ENCODE data around the gene VASN. TPM values are rescaled to one million over a fixed set of nuclear protein-coding genes. Genes with fewer than 3 reads are reported as not detected.
A peak's percentile ranks its signal among the peaks of the same experiment; 100 is the strongest.
"Not testable (repeated sequence)": the region's sequence is repeated elsewhere in the genome, so short reads cannot be mapped to it uniquely, and the experiment has no call there.

The VASN gene
- total RNA-seq, 1 experiment from 2014 or later, result 7.1 TPM

GRCh38 chr16:4336701-4337539, 34.7 kb upstream of the VASN start:
- DNase-seq (ENCODE audit: low read depth), result no peak

DNA sequence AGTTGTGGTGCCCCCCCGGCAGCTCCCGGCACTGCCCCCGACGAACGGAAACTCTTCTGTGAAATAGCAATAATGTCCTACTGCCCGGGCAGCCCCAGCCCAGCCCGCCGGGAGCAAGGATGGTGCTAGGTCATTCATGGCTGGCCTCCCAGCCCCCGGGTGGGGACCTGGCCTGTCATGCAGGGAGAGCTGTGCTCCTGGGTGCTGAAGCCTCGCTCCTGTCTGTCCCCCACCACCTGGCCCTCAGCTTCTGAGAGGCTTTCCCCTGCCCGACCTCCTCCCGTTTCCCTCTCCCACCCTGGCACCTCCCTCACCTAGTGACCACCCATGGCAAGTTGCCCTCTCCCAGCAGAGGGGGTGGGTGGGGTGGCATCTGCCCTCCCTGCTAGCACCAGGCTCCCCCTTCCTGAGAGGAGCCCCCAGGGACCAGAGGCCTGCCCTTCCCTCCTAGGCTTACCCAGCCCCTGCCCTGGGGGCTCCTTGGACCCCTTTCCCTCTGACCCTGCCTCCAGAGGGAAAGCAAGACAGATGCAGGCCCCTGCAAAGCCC, 34.0 kb upstream of the VASN start:
- DNase-seq (ENCODE audit: low read depth), result no peak

DNA sequence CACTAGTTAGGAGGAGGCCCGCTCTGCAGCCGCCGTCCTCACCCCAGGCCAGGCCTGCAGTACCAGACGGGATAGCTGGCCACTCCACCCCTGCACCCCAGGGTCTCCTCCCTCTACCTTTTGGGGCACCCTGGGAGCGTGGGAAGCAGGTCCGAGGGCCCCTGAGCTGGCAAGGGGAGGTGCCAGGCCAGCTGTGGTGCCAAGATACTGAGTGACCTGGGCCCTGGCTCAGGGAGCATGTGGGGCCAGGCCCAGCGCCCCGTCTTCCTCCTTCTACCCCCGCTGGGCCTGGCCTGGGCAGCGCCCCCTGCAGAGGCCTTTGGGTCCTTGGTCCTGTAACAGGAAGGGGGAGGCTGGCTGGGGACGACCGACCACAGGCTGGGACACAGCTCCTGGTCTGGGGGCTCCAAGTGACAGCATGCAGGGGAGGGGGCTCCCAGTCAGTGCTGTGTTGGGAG, 33.5 kb upstream of the VASN start:
- no peak for DNase-seq (ENCODE audit: low read depth)

DNA sequence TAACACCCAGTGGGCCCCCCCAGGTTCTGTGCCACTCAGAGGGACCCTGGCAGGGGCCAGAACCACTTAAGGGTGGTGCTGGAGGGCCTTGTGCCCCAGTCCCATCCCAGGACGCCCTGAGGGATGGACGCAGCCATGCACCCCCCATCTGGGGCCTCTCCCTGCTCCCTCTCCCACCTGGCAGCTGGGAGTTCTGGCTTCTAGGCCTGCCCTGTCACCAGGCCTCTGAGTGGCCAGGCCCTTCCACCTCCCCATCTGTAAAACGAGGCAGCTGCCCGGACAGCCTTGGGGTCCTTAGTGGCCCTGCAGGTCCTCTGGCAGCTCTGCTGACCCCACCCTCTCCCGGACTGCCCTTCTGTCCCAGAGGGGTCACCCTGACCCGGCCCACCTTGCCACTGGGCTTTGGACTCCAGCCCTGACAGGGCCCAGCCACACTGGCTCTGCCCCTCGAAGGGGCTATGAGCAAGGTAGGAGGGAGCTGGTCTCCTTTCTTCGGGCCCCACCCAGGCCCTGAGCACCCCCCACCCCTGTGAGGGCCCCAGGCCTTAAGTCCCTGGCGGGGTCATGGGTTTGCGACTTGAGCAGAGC, 32.8 kb upstream of the VASN start:
- DNase-seq (ENCODE audit: low read depth), result no peak

DNA sequence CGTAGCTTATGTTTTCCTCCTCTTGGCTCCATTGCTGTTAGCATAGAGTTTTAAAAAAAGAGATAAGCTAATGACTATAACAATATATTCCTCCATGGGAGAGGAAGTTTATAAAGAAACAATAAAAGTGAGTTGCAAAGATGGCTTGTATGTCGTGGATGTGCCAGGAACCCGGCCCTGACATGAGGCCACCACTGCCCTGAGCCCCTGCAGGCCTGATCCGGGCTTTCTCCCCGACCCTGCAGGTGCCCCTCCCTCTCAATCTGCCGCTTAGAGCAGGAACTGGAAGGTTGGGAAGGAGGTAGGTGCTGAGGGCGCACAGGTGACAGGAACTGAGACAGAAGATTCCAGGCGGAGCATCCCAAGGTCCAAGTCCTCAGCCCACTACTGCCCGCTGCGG, 32.2 kb upstream of the VASN start:
- DNase-seq (ENCODE audit: low read depth), result no peak

DNA sequence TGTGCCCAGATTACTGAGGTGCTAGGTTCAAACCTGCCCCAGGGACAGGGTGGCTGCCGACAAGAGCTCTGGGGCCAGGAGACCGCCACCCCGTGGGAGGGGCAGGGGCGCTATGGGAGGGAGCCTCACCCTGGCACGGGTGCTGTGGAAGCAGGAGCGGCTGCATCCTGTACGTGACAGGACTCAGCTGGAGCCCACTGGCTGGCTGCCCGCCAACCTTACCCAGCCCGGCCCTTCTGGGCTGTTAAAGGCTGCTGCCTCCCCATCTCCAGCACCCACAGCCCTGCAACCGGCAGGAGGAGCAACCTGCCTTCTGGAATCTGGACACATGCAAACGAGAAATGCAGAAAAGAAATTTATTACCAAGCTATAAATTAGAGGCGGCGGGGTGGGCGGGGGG, 31.7 kb upstream of the VASN start:
- DNase-seq (ENCODE audit: low read depth), result no peak

DNA sequence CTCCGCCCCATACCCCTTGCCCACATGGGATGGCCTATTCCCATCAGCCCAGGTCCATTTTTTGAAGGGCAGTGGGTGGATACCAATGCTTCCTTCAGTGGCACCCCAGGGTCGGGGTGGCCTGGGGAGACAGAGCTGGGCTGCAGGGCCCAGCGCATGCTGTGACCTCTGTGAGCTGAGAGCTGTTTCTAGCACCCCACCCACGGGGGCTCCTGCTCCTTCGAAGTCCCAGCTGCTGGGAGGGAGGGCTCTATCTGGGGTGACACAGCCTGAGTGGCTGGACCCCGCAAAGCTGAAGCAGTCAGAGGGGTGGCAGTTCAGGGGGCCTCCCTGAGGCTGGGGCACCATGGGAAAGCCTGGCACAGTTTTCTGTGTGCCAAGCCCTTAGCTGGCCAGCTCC, 31.2 kb upstream of the VASN start:
- no peak for DNase-seq (ENCODE audit: low read depth)

DNA sequence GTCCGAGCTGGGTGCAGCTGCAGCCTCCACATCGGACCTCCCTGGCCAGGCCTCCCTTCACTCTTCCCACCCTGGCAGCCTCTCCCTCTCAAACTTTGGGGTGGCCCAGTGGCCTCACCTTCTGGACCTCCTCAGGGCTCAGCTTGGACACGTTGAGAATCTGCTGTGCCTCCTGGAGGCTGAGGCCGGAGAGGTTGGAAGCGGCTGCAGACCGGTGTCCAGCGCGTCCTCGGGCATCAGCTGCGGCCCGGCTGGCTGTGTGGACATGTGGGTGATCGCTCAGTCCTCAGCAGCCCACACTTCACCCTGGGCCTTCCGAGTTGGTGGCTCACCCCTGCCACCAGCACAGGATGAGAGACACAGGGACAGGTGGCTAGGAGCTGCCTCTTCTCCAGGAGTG, 30.4 kb upstream of the VASN start:
- no peak for DNase-seq (ENCODE audit: low read depth)

DNA sequence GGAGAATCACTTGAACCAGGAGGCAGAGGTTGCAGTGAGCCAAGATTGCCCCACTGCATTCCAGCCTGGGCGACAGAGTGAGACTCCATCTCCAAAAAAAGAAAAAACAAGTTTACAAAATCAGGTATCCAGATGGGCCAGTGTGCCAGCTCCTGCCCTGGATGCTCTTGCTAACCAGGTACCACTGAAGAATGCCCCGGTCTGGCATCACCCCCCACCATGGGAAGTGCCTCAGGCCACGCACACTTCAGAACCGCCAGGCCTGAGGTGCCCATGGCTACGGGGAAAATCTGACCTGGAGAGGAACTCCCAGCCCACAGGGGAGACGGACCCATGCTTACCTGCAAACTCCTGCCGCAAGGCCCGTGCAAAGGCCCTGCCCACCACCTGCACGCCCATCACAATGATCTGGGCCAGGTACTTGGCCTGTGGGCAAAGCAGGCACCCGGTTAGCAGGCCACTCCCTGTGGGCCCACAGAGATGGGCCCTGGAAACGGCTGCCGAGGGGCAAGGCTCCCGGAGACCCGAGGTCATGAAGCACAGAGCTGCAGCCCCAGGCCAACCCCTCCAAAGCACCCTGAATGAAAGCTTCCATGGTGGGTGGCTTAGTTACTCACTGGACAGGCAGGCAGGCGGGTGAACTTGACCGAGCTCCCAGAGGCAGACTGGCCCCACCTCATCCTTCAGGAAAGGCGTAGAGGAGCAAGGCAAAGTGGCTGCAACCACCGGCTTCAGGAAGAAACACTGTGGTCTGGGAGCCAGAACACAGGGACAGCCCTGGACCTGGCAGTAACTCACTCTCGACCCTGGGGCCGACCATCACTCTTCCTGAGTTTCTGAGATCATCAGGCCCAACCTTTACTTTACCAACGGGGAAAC, 28.5 kb upstream of the VASN start:
- no peak for DNase-seq (ENCODE audit: low read depth)

- not testable (repeated sequence) for DNase-seq (ENCODE audit: low read depth)
These were observed 27.2 kb upstream of the VASN start for GRCh38 chr16:4344300-4344982.

- no peak for DNase-seq (ENCODE audit: low read depth)
These were observed 26.4 kb upstream of the VASN start for GRCh38 chr16:4344983-4345835.

DNA sequence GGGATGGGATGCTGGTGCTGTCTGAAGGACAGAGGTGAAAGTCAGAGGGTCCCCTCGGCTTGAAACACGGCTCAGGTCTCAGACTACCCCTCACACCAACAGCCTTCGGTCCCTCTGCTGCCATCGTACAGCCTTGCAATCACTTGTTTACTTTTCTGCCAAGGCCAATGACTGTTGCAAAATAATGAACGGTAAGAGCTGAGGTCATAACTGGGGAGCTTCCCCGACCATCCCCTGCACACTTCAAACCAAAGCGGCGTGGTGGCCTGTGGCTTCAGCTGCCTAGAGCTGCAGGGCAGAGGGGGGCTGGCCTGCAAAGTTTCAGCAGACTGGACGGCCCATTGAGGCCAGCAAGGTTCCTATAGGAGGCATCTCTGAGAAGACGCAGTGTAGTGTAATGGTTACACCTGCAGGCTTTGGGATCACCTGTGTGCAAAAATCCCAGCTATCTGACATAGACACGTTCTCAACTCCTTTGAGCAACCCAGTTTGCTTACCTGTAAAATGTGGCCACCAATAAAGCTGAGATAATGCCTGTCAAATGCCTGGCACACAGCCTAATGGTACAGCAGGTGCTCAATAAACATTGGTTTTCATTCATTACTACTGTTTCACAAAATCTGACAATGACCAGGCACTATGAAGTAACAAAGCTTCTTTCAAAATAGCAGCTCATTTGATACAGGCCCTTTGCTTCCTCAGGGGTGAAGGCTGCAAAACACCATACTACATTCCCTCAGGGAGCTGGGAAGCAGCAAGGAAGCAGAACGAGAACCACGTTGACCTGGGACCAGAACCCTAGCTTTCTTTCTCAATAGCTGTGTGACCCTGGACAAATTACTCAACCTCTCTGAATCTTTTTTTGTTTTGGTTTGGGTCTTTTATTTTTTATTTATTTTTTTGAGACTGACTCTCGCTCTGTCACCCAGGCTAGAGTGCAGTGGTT, 25.5 kb upstream of the VASN start:
- DNase-seq (ENCODE audit: low read depth), result no peak

DNA sequence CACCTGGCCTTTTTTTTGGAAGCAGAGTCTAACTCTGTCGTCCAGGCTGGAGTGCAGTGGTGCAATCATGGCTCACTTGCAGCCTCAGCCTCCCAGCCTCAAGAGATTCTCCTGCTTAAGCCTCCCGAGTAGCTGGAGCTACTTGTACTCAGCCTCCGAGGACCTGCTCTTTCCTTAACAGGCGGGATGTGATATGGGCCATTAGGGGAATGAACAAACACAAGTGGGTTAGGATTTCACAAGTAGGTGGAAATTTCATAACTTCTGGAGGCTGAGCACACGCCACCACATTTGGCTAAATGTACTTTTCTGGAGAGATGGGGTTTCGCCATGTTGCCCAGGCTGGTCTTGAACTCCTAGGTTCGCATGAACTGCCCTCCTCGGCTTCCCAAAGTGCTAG, 24.6 kb upstream of the VASN start:
- peak; percentile 17 for DNase-seq (ENCODE audit: low read depth)

DNA sequence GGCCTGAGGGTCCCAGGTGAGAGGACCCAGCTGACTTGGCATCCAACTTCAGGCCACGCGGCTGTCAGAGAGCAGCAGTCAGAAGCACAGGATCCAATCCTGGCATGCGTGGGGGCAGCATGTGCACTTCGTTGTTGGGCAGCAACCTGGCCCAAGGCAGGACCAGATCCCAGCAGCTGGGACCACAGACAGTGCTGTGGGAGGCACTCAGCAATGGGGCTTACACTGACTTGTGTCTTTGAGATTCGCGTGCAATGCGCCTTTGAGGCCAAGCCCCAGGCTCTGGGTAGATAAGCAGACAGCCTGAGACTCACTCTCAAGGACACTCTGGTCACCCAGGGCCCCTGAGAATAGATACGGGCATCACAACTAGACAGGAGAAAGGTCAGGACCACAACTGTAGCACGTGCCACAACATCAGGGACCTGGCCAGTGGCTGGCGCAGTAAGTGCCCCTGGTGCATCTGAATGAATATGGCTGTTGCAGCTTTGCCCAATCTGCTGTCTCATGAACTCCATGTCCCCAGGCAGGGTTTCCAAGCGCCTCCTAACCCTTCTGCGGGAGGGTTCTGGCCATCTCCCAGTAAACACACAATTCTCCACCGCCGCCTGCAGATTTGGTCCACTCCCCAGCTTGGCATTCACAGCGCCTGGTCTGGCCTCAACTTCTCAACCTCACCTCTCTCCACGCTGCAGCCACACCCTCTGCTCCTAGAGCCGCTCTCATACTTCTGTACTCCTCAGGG, 23.7 kb upstream of the VASN start:
- no peak for DNase-seq (ENCODE audit: low read depth)

DNA sequence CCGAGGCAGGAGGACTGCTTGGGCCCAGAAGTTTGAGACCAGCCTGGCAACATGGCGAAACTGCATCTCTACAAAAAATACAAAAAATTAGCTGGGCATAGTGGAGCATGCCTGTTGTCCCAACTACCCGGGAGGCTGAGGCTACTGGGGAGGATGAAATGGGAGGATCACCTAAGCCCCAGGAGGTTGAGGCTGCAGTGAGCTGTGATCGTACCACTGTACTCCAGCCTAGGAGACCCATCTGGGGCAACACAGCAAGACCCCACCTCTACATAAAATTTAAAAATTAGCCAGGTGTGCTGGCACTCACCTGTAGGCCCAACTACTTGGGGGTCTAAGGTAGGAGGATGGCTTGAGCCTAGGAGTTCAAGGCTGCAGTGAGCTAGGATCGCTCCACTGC, 22.3 kb upstream of the VASN start:
- DNase-seq (ENCODE audit: low read depth), result no peak

DNA sequence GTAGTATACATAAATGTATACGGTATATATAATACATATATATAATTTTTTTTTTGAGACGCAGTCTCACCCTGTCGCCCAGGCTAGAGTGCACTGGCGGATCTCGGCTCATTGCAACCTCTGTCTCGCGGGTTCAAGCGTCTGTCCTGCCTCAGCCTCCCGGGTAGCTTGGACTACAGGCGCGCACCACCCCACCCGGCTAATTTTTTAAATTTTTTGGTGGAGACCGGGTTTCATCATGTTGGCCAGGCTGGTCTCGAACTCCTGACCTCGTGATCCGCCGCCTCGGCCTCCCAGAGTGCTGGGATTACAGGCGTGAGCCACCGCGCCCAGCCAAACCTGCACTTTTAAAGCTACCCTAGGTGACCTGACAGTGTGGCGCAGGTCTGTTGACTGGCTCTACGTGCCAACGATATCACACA, 21.3 kb upstream of the VASN start:
- no peak for DNase-seq (ENCODE audit: low read depth)

DNA sequence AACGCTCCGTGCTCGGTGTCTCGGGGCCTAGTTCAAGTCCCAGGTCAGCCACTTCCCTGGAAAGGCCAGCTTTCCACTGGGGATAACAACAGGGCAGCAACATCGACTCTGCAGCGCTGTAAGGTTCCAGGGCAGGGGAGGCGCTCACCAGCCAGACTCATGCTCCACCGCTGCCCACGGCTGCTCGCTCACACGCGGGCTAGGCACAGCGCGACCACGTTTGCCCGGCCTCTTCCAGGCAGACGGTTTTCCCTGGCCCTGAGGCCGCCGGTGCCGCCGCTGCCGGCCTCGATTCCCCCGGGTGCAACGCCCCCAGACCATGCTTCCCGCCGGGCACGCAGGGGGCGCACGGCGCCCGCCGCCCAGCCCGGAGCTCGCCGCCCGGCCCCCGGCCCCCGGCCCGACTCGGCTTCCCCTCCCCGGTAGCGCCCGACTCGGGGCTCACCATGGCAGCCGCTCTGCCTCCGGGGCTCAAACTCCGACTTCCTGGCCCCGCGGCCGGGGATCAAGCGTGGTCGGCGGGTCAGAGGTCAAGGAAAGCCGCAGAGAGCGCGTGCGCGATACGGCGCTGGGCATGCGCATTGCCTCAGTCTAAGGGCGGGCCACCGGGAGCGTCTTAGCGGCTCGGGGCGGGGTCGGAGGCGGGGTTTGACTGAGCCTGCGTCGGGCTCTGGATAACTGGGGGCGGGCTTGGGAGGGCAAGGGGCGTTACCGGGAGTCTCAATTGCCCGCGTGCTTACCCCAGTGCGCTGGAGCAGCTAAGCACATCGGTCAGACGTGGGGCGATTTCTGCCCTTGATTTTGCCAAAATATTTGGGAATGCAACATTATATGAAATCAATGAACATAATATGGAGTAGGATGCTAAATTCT, 20.6 kb upstream of the VASN start, which contains the start of gene PAM16:
Gene PAM16 (minus strand): TSS at position 535 of the 873 bp plus-strand sequence. CDS start 87 bp downstream, at position 448.
- DNase-seq (ENCODE audit: low read depth), result peak; percentile 92

Data from LHCN-M2 (cell line).